ENCODE measurements around the gene KRTAP29-1.

- TF ChIP-seq CTCF (IDR thresholded peaks at IDR 0.05) (no peak), POLR2A (IDR thresholded peaks at IDR 0.05) (no peak)
Measured at GRCh38 chr17:41267711-41268110, 34.9 kb downstream of the KRTAP29-1 start.
